T1000 (cell line): ENCODE results near the gene SMIM41.

Experiments
- DNase-seq: peaks from one replicate; lab custom pipeline; 2025; ENCODE audit warnings: mixed read lengths; lab: John Stamatoyannopoulos, UW

SMIM41 gene

DNA sequence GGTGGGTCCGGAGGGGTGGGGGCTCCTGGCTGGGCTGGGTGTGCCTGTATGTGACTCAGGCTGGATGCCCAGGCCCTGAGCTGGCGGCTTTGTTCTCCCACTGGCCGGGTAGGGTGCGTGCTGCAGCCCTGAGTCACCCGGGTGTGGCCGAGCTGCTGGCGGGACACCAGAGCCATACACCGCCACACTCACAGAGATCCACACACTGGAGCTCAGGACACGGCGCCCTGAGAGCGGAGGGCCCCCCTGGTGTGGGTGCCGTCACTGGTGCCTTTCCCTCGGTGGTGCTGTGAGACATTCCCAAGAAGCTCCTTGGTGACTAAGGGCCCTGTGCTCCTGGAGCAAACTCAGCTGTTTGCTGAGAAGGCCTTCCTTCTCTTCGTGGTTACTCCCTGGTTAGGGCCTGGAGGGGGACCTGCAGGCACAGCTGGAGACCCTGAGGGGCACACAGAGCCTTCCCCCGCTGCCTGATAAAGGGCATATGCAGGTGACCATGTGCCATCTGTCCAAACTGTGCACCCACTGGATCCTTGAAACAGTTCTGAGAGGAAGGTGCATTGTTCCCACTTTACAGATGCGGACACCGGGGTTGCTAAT, 68.0 kb downstream of the SMIM41 start:
- DNase-seq, result peak; percentile 98

DNA sequence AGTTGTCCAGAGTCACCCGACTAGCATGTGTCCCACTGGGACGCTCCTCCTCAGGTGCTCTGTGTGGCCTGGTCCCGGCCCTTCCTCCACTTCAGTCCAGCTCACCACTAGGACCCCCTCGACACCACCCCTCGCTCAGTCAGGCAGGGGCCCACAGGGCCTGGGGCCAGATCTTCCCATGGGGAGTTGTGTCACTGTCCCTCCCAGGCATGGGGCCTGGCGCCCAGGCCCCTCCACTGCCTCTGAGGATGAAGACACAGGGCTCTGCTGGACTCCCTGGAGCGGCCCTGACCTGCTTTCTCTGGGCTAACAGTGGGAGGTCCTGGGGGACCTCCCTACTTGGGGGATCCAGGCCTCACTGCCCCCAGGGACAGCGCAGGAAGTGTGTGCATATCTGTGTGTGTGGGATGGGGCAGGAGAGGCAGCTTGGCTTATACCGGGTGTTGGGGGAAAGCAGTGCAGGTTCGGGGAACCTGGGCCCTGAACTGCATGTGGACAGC, 68.5 kb downstream of the SMIM41 start:
- DNase-seq, result no peak

GRCh38 chr12:52148464-52149181, 69.1 kb downstream of the SMIM41 start:
- DNase-seq, result no peak

GRCh38 chr12:52149182-52149641, 69.7 kb downstream of the SMIM41 start:
- no peak for DNase-seq

GRCh38 chr12:52149651-52150241, 70.2 kb downstream of the SMIM41 start:
- no peak for DNase-seq

GRCh38 chr12:52151153-52151836, 71.8 kb downstream of the SMIM41 start:
- DNase-seq, result no peak

DNA sequence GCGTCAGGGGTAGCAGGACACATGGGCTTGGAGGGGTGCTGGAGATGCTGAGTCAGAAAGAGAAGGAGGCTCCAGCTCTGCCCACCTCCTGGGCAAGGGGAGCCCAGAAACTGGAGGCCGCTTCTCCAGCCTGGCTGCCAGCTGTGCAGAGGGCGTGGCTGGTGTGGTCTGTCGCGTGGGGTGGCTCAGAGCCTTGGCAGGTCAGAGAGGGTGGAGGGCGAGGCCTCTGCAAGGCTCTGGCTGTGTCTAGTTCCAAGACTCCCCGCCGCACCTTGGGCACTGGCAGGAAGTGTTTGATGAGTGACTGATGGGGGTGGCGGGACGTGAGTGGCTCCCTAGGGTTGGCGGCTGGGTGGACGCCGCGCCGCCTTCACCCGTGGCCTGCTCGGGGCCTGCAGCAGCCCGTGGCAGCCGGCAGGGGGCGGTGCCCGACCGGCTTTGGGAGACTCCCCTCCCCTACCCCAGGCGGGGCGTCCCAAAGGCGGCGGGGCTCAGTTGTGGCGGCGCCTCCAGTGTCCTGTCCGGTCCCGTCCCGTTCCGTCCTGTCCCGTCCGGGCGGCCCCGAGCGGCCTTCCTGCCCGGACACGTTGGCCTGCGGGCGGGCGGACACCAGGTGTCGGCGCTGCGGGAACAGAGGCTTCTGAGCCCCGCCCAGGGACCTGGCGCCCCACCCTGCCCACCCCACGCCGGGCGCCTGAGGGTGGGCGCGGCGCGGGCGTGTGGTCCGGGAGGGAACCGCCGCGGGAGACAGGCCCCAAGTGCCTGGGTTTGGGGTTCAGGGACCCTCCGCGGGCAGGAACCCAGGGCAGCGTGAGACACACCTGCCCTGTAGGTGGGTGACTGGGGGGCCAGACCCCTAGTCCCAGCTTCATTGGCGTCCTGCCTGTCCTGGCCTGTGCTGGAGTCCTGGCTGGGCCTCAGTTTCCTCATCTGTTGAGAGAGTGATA, 72.6 kb downstream of the SMIM41 start:
- DNase-seq, result no peak

GRCh38 chr12:52152905-52153317, 73.4 kb downstream of the SMIM41 start:
- no peak for DNase-seq

DNA sequence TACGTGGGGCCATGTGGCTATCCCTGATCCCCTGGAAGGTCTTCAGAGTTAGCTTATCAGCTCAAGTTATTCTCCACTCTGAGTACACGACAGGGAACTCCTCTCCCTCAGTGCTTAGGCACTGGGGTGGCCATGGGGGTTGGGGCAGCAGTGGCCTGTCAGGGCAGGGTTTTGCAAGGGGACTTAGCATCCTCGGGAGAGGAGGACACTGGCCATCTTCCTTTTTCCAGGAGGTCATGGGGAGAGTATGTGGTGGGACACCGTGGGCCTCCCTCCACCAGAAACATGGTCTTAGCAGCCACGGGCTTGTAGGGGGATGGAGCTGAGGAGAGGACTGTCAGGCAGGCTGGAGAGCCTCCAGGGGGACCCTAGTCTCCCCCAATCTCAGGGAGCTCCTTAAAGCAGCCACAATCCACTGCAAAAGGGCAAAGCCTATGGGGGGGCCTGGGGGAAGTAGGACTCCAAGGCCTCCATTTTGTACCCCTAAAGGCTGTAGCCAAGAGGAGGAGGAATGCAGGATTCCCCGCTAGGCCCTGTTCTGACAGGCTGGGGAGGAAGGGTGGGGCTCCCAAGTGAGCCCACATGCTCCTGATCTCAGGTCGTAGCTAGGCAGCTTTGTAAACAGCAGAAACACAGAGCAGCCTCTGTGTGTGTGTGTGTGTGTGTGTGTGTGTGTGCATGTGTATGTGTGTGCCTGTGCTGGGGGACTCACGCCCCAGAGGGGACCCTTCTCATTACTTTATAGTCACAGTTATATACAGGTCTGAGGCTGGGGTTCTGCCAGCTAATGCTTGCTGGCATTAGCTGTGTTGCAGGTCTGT, 75.8 kb downstream of the SMIM41 start:
- no peak for DNase-seq

- DNase-seq, result no peak
Observed at GRCh38 chr12:52156311-52156710, 76.8 kb downstream of the SMIM41 start.

GRCh38 chr12:52156757-52157565, 77.5 kb downstream of the SMIM41 start:
- DNase-seq, result no peak

GRCh38 chr12:52157566-52158150, 78.2 kb downstream of the SMIM41 start:
- no peak for DNase-seq
